Measurements from ENCODE around the gene RBX1. TPM values are rescaled to one million over a fixed set of nuclear protein-coding genes. Genes with fewer than 3 reads are reported as not detected.
"Not testable (repeated sequence)": the region's sequence is repeated elsewhere in the genome, so short reads cannot be mapped to it uniquely, and the experiment has no call there.

RBX1 gene
- total and polyA plus RNA-seq, 5 donors = 52.6 to 102 (median 58.8) TPM

- H3K27ac ChIP-seq (ENCODE audit: low read length) = no peak overlapping the region
- H3K9me3 ChIP-seq (ENCODE audit: control insufficient read depth, low read length) = no peaks in the 10 kb centered on the region
- WGBS = 88% methylated on average over 7 of the region's 7 CpGs
- DNase-seq = no peak
- no peaks in the 10 kb centered on the region for H3K4me1 ChIP-seq (ENCODE audit: control insufficient read depth, insufficient read depth, low read length)
- no peak for ATAC-seq
- intact Hi-C loops (cut with DNase I) = no loop called here
- H3K27me3 ChIP-seq (ENCODE audit: control insufficient read depth, insufficient read depth) = no peaks in the 10 kb centered on the region
- no peak overlapping the region for H3K4me3 ChIP-seq (ENCODE audit: low read length)
Measured at GRCh38 chr22:40997520-40997919, 46.3 kb downstream of the RBX1 start.

DNA sequence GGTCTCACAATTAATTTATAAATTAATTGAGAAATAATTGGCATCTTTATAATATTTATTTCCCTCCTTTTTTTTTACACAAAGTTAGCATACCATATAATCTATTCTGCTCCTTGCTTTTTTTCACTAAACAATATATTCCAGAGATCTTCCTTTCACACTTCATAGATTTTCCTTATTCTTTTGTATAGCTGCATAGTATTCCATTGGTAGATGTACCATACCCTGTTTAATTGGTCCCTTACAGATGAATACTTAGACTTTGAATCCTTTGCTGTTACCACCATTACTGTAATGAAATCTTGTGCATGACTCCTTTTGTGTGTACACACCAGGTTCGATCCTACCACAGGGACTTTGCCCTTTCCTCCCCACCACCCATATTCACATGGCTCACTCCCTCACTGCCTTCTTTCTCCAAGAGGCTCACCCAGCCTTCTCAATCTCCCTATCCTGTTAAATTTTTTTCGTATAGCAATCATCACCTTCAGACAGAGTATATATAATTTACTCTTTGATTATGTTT is 48.9 kb downstream of the RBX1 start:
- Histone ChIP-seq H3K27me3 (ENCODE audit: control insufficient read depth, insufficient read depth) (no peaks in the 10 kb centered on the region), H3K4me3 (ENCODE audit: low read length) (no peak overlapping the region), H3K4me1 (ENCODE audit: control insufficient read depth, insufficient read depth, low read length) (no peaks in the 10 kb centered on the region), H3K9me3 (ENCODE audit: control insufficient read depth, low read length) (no peaks in the 10 kb centered on the region), H3K27ac (ENCODE audit: low read length) (no peak overlapping the region)
- WGBS = 87% methylated on average over 2 of the region's 2 CpGs
- intact Hi-C loops (cut with DNase I) = no loop called here
- ATAC-seq (no peak), DNase-seq (no peak)

- intact Hi-C loops (cut with DNase I) = no loop called here
- Histone ChIP-seq H3K4me1 (ENCODE audit: control insufficient read depth, insufficient read depth, low read length) (no peaks in the 10 kb centered on the region), H3K9me3 (ENCODE audit: control insufficient read depth, low read length) (no peaks in the 10 kb centered on the region), H3K27me3 (ENCODE audit: control insufficient read depth, insufficient read depth) (no peaks in the 10 kb centered on the region), H3K4me3 (ENCODE audit: low read length) (no peak overlapping the region), H3K27ac (ENCODE audit: low read length) (no peak overlapping the region)
- ATAC-seq (no peak), DNase-seq (no peak)
- WGBS = 83% methylated on average over 9 of the region's 9 CpGs
Measured at GRCh38 chr22:41000941-41001721, 50.0 kb downstream of the RBX1 start.

DNA sequence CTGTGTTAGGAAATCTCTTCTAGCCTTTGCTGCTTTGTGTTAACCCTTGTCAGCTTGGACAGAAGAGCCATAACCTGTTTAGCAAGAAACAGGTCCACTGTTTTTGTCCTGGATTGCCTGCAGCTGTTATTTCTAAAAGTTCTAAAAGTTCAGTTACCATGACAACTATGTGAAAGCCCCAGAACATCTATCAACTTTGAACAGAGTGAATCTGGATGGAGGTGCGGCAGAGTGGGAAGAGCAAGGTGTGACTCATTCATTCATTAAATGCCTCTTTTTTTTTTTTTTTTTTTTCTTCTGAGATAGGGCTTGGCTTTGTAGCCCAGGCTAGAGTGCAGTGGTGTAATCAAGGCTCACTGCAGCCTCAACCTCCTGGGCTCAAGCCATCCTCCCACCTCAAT is 50.5 kb downstream of the RBX1 start:
- Histone ChIP-seq H3K4me1 (ENCODE audit: control insufficient read depth, insufficient read depth, low read length) (no peaks in the 10 kb centered on the region), H3K27me3 (ENCODE audit: control insufficient read depth, insufficient read depth) (no peaks in the 10 kb centered on the region), H3K9me3 (ENCODE audit: control insufficient read depth, low read length) (no peaks in the 10 kb centered on the region), H3K4me3 (ENCODE audit: low read length) (no peak overlapping the region), H3K27ac (ENCODE audit: low read length) (no peak overlapping the region)
- 54% methylated on average over 1 of the region's 1 CpG for WGBS
- intact Hi-C loops (cut with DNase I) = no loop called here
- ATAC-seq (no peak), DNase-seq (no peak)

DNA sequence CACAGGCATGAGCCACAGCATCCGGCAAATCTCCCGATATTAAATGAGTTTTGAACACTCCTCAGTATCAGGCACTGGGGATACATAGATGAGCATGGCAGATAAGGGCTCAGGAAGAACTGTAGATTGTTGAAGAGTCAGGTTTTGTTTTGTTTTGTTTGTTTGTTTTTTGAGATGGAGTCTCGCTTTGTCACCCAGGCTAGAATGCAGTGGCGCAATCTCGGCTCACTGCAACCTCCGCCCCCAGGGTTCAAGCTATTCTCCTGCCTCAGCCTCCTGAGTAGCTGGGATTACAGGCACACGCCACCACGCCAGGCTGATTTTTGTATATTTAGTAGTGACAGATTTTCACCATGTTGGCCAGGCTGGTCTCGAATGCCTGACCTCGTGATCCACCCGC is 51.2 kb downstream of the RBX1 start:
- DNase-seq; H3K9me3 ChIP-seq (ENCODE audit: control insufficient read depth, low read length); intact Hi-C loops (cut with DNase I); H3K27me3 ChIP-seq (ENCODE audit: control insufficient read depth, insufficient read depth); H3K27ac ChIP-seq (ENCODE audit: low read length); H3K4me3 ChIP-seq (ENCODE audit: low read length); ATAC-seq; H3K4me1 ChIP-seq (ENCODE audit: control insufficient read depth, insufficient read depth, low read length): not testable (repeated sequence)
- 92% methylated on average over 11 of the region's 11 CpGs for WGBS

DNA sequence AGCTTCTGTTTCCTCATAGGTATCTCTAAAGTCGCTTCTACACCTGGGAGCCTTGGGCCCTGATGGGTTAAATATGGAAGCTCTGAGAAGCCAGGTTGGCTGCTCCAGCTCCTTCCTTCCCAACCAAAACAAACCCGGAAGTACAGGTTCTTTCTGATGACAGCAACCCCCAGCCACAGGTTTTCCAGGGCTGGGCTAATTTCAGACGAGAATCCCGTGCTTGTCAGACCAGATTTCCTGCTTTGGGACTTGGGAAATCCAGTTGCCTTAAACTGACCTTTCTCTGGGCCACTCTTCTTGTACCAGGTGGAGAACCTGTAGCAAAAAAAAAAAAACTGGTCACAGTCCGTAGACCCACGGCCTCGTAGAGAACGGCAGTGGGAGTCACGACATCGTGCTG is 51.9 kb downstream of the RBX1 start:
- intact Hi-C loops (cut with DNase I) = no loop called here
- WGBS = 63% methylated on average over 10 of the region's 10 CpGs
- H3K4me3 ChIP-seq (ENCODE audit: low read length) = no peak overlapping the region

GRCh38 chr22:41003976-41004375 is 52.8 kb downstream of the RBX1 start:
- intact Hi-C loops (cut with DNase I) = no loop called here
- H3K27me3 ChIP-seq (ENCODE audit: control insufficient read depth, insufficient read depth) = no peaks in the 10 kb centered on the region
- H3K4me1 ChIP-seq (ENCODE audit: control insufficient read depth, insufficient read depth, low read length) = no peaks in the 10 kb centered on the region
- WGBS = 94% methylated on average over 5 of the region's 5 CpGs
- ATAC-seq (no peak), DNase-seq (no peak)
- no peak overlapping the region for H3K27ac ChIP-seq (ENCODE audit: low read length)
- no peak overlapping the region for H3K4me3 ChIP-seq (ENCODE audit: low read length)
- no peaks in the 10 kb centered on the region for H3K9me3 ChIP-seq (ENCODE audit: control insufficient read depth, low read length)

More for the DNA sequence above, 51.9 kb downstream of the RBX1 start:
- Histone ChIP-seq H3K4me1 (ENCODE audit: control insufficient read depth, insufficient read depth, low read length) (no peaks in the 10 kb centered on the region), H3K27ac (ENCODE audit: low read length) (no peak overlapping the region), H3K9me3 (ENCODE audit: control insufficient read depth, low read length) (no peaks in the 10 kb centered on the region), H3K27me3 (ENCODE audit: control insufficient read depth, insufficient read depth) (no peaks in the 10 kb centered on the region)
- ATAC-seq (no peak), DNase-seq (no peak)

DNA sequence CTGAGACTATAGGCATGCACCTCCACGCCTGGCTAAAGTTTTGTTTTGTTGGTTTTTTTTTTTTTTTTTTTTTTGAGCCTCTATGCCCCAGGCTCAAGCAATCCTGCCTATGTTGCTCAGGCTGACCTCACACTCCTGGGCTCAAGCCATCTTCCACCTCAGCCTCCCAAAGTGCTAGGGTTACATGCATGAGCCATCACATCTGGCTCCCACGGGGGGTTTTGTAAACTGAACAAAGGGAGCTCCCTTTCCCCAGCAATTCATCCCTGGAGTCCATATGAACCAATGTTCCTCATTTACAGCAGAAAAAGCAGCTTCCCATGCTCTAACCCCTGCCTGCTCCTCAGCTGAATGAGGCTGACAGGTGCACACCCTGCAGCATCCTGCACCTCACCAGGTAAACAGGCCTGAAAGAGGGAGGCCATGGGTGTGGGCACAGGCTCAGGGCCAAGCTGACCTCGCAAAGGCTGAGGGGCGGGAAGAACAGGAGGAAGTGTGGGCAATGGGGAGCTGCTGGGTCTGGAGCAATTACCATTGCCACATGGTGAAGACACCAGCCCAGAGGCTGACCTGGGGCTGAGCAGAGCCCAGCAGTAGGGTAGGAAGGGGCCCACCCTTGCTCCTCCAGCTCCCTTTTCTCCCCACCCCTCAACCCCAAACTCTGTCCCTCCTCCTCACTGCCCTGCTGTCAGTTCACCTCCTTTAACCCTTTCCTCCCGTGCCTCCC is 58.2 kb downstream of the RBX1 start:
- Histone ChIP-seq H3K4me1 (ENCODE audit: control insufficient read depth, insufficient read depth, low read length) (no peaks in the 10 kb centered on the region), H3K4me3 (ENCODE audit: low read length) (no peak overlapping the region), H3K9me3 (ENCODE audit: control insufficient read depth, low read length) (no peaks in the 10 kb centered on the region), H3K27me3 (ENCODE audit: control insufficient read depth, insufficient read depth) (no peaks in the 10 kb centered on the region), H3K27ac (ENCODE audit: low read length) (no peak overlapping the region)
- ATAC-seq (peak in 1 of 2 donors; percentile 11), DNase-seq (no peak)
- intact Hi-C loops (cut with DNase I) = loop anchor here in 1 of 4 donors (5.0 kb wide), 1 partner anchor 37 kb away; no protein-coding TSS in a partner anchor
- 55% methylated on average over 5 of the region's 5 CpGs for WGBS

- intact Hi-C loops (cut with DNase I) = no loop called here
- Histone ChIP-seq H3K4me3 (ENCODE audit: low read length) (no peak overlapping the region), H3K27me3 (ENCODE audit: control insufficient read depth, insufficient read depth) (no peaks in the 10 kb centered on the region), H3K27ac (ENCODE audit: low read length) (no peak overlapping the region), H3K9me3 (ENCODE audit: control insufficient read depth, low read length) (no peaks in the 10 kb centered on the region), H3K4me1 (ENCODE audit: control insufficient read depth, insufficient read depth, low read length) (no peaks in the 10 kb centered on the region)
- no peak for ATAC-seq
- 61% methylated on average over 4 of the region's 4 CpGs for WGBS
- DNase-seq = no peak
Measured at GRCh38 chr22:41015003-41015402, 63.8 kb downstream of the RBX1 start.

DNA sequence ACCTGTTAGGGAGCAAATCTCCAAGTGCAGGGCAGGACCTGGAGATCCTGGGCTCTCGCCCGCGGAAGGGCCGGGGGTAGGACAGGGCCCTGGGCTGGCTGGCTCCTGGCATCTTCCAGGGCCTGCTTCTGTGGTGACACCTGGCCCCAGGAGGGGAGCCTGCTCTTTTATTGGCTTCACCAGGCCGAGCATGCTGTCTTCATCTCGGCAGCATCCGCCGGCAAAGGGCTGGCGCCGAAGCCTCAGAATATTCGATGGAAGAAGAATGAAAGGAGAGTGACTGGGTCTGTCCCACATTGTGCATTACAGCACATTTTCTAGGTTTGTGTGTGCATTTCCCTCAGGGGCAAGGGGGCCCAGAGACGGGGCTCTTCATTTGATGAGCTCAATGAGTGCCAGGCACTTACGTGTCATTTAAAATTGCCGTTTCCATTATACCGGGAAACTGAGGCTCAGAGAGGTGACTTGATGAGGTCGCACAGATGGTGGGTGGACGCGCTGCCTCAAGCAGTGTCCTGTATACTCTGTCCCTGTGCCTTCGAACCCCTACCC is 70.0 kb downstream of the RBX1 start:
- Histone ChIP-seq H3K9me3 (ENCODE audit: control insufficient read depth, low read length) (no peaks in the 10 kb centered on the region), H3K4me1 (ENCODE audit: control insufficient read depth, insufficient read depth, low read length) (no peaks in the 10 kb centered on the region), H3K27ac (ENCODE audit: low read length) (peak overlapping the region; percentile 94), H3K4me3 (ENCODE audit: low read length) (peak overlapping the region; percentile 90), H3K27me3 (ENCODE audit: control insufficient read depth, insufficient read depth) (no peaks in the 10 kb centered on the region)
- intact Hi-C loops (cut with DNase I) = no loop called here
- 43% methylated on average over 19 of the region's 19 CpGs for WGBS
- DNase-seq (peak in 2 of 3 donors; percentile 14 to 55), ATAC-seq (no peak)

Measured in right cardiac atrium (tissue), 5 donors.